GM19193 (cell line): ENCODE data around the gene COL9A3.

Source experiments
- POLR2A ChIP-seq: IDR thresholded peaks from 4 replicates; pipeline ENCODE4 v1.6.1; 2011; ENCODE audit not compliant: insufficient read depth, insufficient read length; ENCODE audit errors: extremely low read depth

COL9A3 gene

GRCh38 chr20:62876501-62876901 lies 59.7 kb downstream of the COL9A3 start:
- TF ChIP-seq POLR2A: no peak

GRCh38 chr20:62876902-62877816 lies 60.3 kb downstream of the COL9A3 start:
- no peak for TF ChIP-seq POLR2A

GRCh38 chr20:62878244-62879038 lies 61.6 kb downstream of the COL9A3 start:
- TF ChIP-seq POLR2A: no peak

GRCh38 chr20:62879275-62880146 lies 62.7 kb downstream of the COL9A3 start:
- no peak for TF ChIP-seq POLR2A

- no peak for TF ChIP-seq POLR2A
Observed at GRCh38 chr20:62880147-62880934, 63.5 kb downstream of the COL9A3 start.

- TF ChIP-seq POLR2A: no peak
Observed at GRCh38 chr20:62880935-62881661, 64.2 kb downstream of the COL9A3 start.

GRCh38 chr20:62881662-62882395 lies 65.0 kb downstream of the COL9A3 start:
- no peak for TF ChIP-seq POLR2A

- no peak for TF ChIP-seq POLR2A
Observed at GRCh38 chr20:62882426-62882825, 65.6 kb downstream of the COL9A3 start.

GRCh38 chr20:62884556-62884955 lies 67.7 kb downstream of the COL9A3 start:
- no peak for TF ChIP-seq POLR2A

GRCh38 chr20:62885046-62885895 lies 68.4 kb downstream of the COL9A3 start:
- no peak for TF ChIP-seq POLR2A

GRCh38 chr20:62885896-62886708 lies 69.3 kb downstream of the COL9A3 start:
- TF ChIP-seq POLR2A: no peak
